K562 (cell line): Measurements from ENCODE around the gene SERTAD2. TPM values are rescaled to one million over a fixed set of nuclear protein-coding genes. Genes with fewer than 3 reads are reported as not detected.

Experiments
- ATAC-seq: fragments of 200-7000 bp; cut with Tn5 transposase; 3 replicates; pipeline ENCODE4 v1.9.1; 2020; ENCODE audit warnings: moderate library complexity
- BruUV-seq: library from RNA; stranded (reverse); fragments of 400-500 nt; replicated peaks from 2 replicates; lab custom pipeline; 2021; lab: Mats Ljungman, UMichigan
- CTCF ChIA-PET: fragments of 300-600 bp; formaldehyde crosslinking; extraction: SDS; loops from one replicate; lab custom pipeline; 2021; ENCODE audit warnings: low intra/inter-chr PET ratio; lab: Yijun Ruan, JAX
- POLR2A ChIA-PET: fragments of 300-600, 350-650 bp; sonication (Branson Sonifier 250); formaldehyde crosslinking; extraction: SDS; loops from one replicate; lab custom pipeline; 2021; ENCODE audit warnings: antibody characterized with exemption, inconsistent platforms; lab: Yijun Ruan, JAX
- DNase-seq, 4 experiments: peaks; one replicate each; pipeline versions ENCODE4 v3.0.0 to v3.0.0-alpha.2; 2011 to 2018; ENCODE audit warnings: low spot score in 3 of 4, mixed read lengths in 3 of 4; ENCODE audit errors: extremely low read depth in 1 of 4
- FAIRE-seq: peaks from 2 replicates; lab custom pipeline; 2011; peaks lifted over from hg19 to GRCh38; lab: Jason Lieb, UNC
- H2AFZ ChIP-seq: 2 replicates; pipeline ENCODE4 v1.6.0; 2011; ENCODE audit warnings: low read depth, low read length, control low read depth, inconsistent platforms
- H3K27ac ChIP-seq: fragments of 200-600 bp; 3 replicates; pipeline ENCODE4 v1.8.0; 2011; ENCODE audit warnings: low read depth, mild to moderate bottlenecking, control low read depth, inconsistent platforms, low read length, moderate library complexity, mixed read lengths; ENCODE audit errors: extremely low read depth
- H3K27me3 ChIP-seq, 2 experiments: fragments of 300-600 bp in 1 of 2; 2 replicates in 1 of 2; 3 replicates in 1 of 2; pipeline versions ENCODE4 v1.6.0 to v1.8.0; 2011; ENCODE audit warnings: inconsistent platforms in 2 of 2, low read length in 2 of 2, mild to moderate bottlenecking in 1 of 2, mixed read lengths in 1 of 2, moderate library complexity in 1 of 2; ENCODE audit not compliant: control insufficient read depth in 2 of 2, insufficient read depth in 2 of 2
- H3K36me3 ChIP-seq: fragments of 300-600 bp; 3 replicates; pipeline ENCODE4 v1.8.0; 2011; ENCODE audit warnings: mild to moderate bottlenecking, low read length, inconsistent platforms; ENCODE audit not compliant: control insufficient read depth, insufficient read depth
- H3K4me1 ChIP-seq, 2 experiments: fragments of 200-600 bp in 1 of 2; replicated peaks in 1 of 2; 2 replicates in 1 of 2; 3 replicates in 1 of 2; pipeline versions ENCODE4 v1.5.1 to v1.8.0; 2011; ENCODE audit warnings: inconsistent platforms in 2 of 2, low read length in 2 of 2, mild to moderate bottlenecking in 1 of 2, mixed read lengths in 1 of 2, moderate library complexity in 1 of 2; ENCODE audit not compliant: control insufficient read depth in 2 of 2, insufficient read depth in 2 of 2
- H3K4me2 ChIP-seq: 2 replicates; pipeline ENCODE4 v1.6.1; 2011; ENCODE audit warnings: low read length, control low read depth, inconsistent platforms, mixed read lengths; ENCODE audit not compliant: insufficient read depth
- H3K4me3 ChIP-seq: fragments of 200-600 bp; sonication (generic), shearing (Covaris generic); 2 replicates; pipeline ENCODE4 v1.5.1; 2016; ENCODE audit warnings: control low read depth, inconsistent platforms
- H3K79me2 ChIP-seq: fragments of 200-600 bp; 3 replicates; pipeline ENCODE4 v1.8.0; 2011; ENCODE audit warnings: low read length, inconsistent platforms; ENCODE audit not compliant: control insufficient read depth, insufficient read depth
- H3K9ac ChIP-seq, 2 experiments: 2 replicates each; pipeline versions ENCODE4 v1.6.0 to v1.6.1; 2011; ENCODE audit warnings: low read depth in 2 of 2, low read length in 2 of 2, control low read depth in 1 of 2, inconsistent platforms in 1 of 2, mild to moderate bottlenecking in 1 of 2, mixed read lengths in 1 of 2; ENCODE audit not compliant: insufficient read depth in 1 of 2
- H3K9me1 ChIP-seq: one replicate; pipeline ENCODE4 v1.6.0; 2011; ENCODE audit warnings: inconsistent platforms, mild to moderate bottlenecking, low read length, moderate library complexity; ENCODE audit not compliant: control insufficient read depth, insufficient read depth
- H3K9me3 ChIP-seq: replicated peaks from 2 replicates; pipeline ENCODE4 v1.5.1; 2011; ENCODE audit warnings: low read depth, low read length, inconsistent platforms; ENCODE audit not compliant: control insufficient read depth, insufficient read depth
- H4K20me1 ChIP-seq: replicated peaks from 2 replicates; pipeline ENCODE4 v1.6.1; 2011; ENCODE audit warnings: low read length, inconsistent platforms, mixed read lengths; ENCODE audit not compliant: control insufficient read depth, insufficient read depth
- RFX1 ChIP-seq: fragments of 450-650 bp; IDR thresholded peaks from 2 replicates; pipeline ENCODE4 v1.6.1; 2016; ENCODE audit warnings: mild to moderate bottlenecking, moderate library complexity
- WGBS: fragments of 100-300 bp; shearing (Covaris generic); methylation state at CpG from one replicate; pipeline ENCODE4 v1.1.6; 2016; ENCODE audit warnings: low coverage, mixed read lengths; ENCODE audit not compliant: insufficient coverage; ENCODE audit errors: missing lambda C conversion rate; 5-methylcytosine and 5-hydroxymethylcytosine counted together
- in situ Hi-C: fragments of 300-500 bp; cut with MboI; formaldehyde crosslinking; loops from 4 replicates; pipeline ENCODE4 v1.15.0; 2018; ENCODE audit warnings: inconsistent platforms, mixed read lengths
- intact Hi-C: fragments of 100-400 bp; cut with micrococcal nuclease; formaldehyde crosslinking; loops from 2 replicates; pipeline ENCODE4 v1.14.2; 2022
- polyA plus RNA-seq, 8 experiments: library from polyadenylated mRNA; depleted of rRNA in 4 of 8; stranded (reverse) in 5 of 8; unstranded in 3 of 8; fragments of >200 nt; fragmentation: Nextera tagmentation in 2 of 8; fragmentation: Illumina TruSeq in 1 of 8; extraction: Ambion mirVana in 2 of 8; extraction: Trizol in 1 of 8; gene quantifications; 2 replicates each; pipeline versions ENCODE4 v1.2.1 to v1.2.3, GENCODE V29; 2011 to 2014; ENCODE audit warnings: inconsistent platforms in 1 of 8, missing spikeins in 1 of 8
- total RNA-seq, 7 experiments: library from RNA; depleted of rRNA in 6 of 7; stranded (reverse); fragments of >200 nt in 6 of 7; fragmentation: Illumina TruSeq in 2 of 7; extraction: Trizol in 2 of 7; gene quantifications; 2 replicates each; pipeline versions ENCODE4 v1.2.1 to v1.2.3, GENCODE V29; 2011 to 2021; ENCODE audit warnings: low replicate concordance in 1 of 7
- TF ChIP-seq, protein P1 (sequence below): fragments of 250-450 bp; sonication (Bioruptor Pico); IDR thresholded peaks from 2 replicates; pipeline ENCODE4 v1.6.1; 2021; ENCODE audit warnings: mild to moderate bottlenecking

SERTAD2 gene
- total and polyA plus RNA-seq, 9 of the 15 experiments (the other 6 are each of a cell fraction or from before 2014, with no cell fraction given): 3.0 to 12.5 (median 6.1) TPM

GRCh38 chr2:64637000-64637635, 16.6 kb downstream of the SERTAD2 start:
- CTCF ChIA-PET: no interaction called here
- Histone ChIP-seq H3K27me3 (no peaks in the 10 kb centered on the region), H3K9ac (no peak overlapping the region), H3K36me3 (peaks cover 67% of the 10 kb centered on the region), H3K9me1 (no peaks in the 10 kb centered on the region), H4K20me1 (0 out of 2 replicates have a peak, but pooled peaks cover 7% of the 10 kb centered on the region), H3K27ac (no peak overlapping the region), H3K4me1 (peaks cover 22 to 51% of the 10 kb centered on the region in 2 experiments), H3K4me2 (no peak overlapping the region), H3K79me2 (peaks cover 90% of the 10 kb centered on the region), H3K9me3 (no peaks in the 10 kb centered on the region), H2AFZ (no peak overlapping the region), H3K4me3 (no peak overlapping the region)
- ATAC-seq: no peak
- FAIRE-seq: no peak
- peak; percentile 21; the same call in 1 of the 2 replicates for TF ChIP-seq RFX1
- TF ChIP-seq, protein P1, sequence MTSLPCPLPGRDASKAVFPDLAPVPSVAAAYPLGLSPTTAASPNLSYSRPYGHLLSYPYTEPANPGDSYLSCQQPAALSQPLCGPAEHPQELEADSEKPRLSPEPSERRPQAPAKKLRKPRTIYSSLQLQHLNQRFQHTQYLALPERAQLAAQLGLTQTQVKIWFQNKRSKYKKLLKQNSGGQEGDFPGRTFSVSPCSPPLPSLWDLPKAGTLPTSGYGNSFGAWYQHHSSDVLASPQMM (CRISPR knock-in tag): no peak
- in situ Hi-C loops (no loop called here), intact Hi-C loops (no loop called here)
- 76% methylated on average over 9 of the region's 9 CpGs for WGBS
- POLR2A ChIA-PET: interaction anchor here (0.6 to 2.5 kb wide), 5 partner anchors 11 to 692 kb away, joined by 3 to 10 read pairs (median 4); partner anchors contain the start of gene SERTAD2
- no TSS peak for BruUV-seq
- no peak for DNase-seq
